Vein endothelial cell (primary cell): Measurements from ENCODE around the gene PNKP. TPM values are rescaled to one million over a fixed set of nuclear protein-coding genes. Genes with fewer than 3 reads are reported as not detected.

ENCODE experiments used
- small RNA-seq: library from RNA; depleted of rRNA; stranded (forward); fragments of <200 nt; gene quantifications from one replicate; pipeline ENCODE3, GENCODE V24; 2012
- total RNA-seq: library from RNA; depleted of rRNA; stranded (reverse); fragments of >200 nt; gene quantifications from 2 replicates; pipeline ENCODE4 v1.2.3, GENCODE V29; 2012

Gene PNKP
- total RNA-seq, result 51.5 and 58.5 TPM in 2 replicates

GRCh38 chr19:49866933-49867782, at the start of gene PNKP:
Gene PNKP, minus strand, starts transcription at chr19:49867576. Its CDS starts 372 bp downstream, at chr19:49867204.

GRCh38 chr19:49896863-49897621, 29.7 kb upstream of the PNKP start, which contains the start of gene IL4I1:
Gene IL4I1, minus strand, starts transcription at chr19:49896887. Its CDS starts 727 bp downstream, at chr19:49896160.

GRCh38 chr19:49877020-49877878, 9.9 kb upstream of the PNKP start, which contains the start of the genes AKT1S1 and TBC1D17:
Gene AKT1S1, minus strand, starts transcription at chr19:49877355. Its CDS starts 4,060 bp downstream, at chr19:49873295.
Gene TBC1D17, plus strand, starts transcription at chr19:49877702. Its CDS starts 22 bp downstream, at chr19:49877724.

GRCh38 chr19:49850487-49851342, 16.7 kb downstream of the PNKP start, which contains the start of gene PTOV1:
Gene PTOV1, plus strand, starts transcription at chr19:49851159.

GRCh38 chr19:49817964-49818648, 49.3 kb downstream of the PNKP start, which contains the start of gene MED25:
Gene MED25, plus strand, starts transcription at chr19:49818289. Its CDS starts 53 bp downstream, at chr19:49818342.

GRCh38 chr19:49812997-49813861, 54.1 kb downstream of the PNKP start, which contains the start of gene FUZ:
Gene FUZ, minus strand, starts transcription at chr19:49813292. Its CDS starts 186 bp downstream, at chr19:49813106.

Small RNA genes lying within 50 kb of the gene (small RNA-seq; reads per million reads assigned to genes)
- not detected for gene MIR4749

Other genes starting within 250 kb of the PNKP start
- 30.6 and 65.3 TPM in 2 replicates for gene RRAS, start 227.4 kb downstream of the PNKP start, total RNA-seq
- gene SCAF1, start 225.4 kb downstream of the PNKP start, total RNA-seq, result 19.4 and 35.6 TPM in 2 replicates
- gene IRF3, start 201.7 kb downstream of the PNKP start, total RNA-seq, result 38.5 and 43.2 TPM in 2 replicates
- gene BCL2L12, start 201.6 kb downstream of the PNKP start, total RNA-seq, result 9.4 and 9.5 TPM in 2 replicates
- gene PRMT1, start 190.3 kb downstream of the PNKP start, total RNA-seq, result 388 and 419 TPM in 2 replicates
- gene ADM5, start 178.0 kb downstream of the PNKP start, total RNA-seq, result 0.98 and 1.9 TPM in 2 replicates
- 22.9 and 25.0 TPM in 2 replicates for gene CPT1C, start 176.5 kb downstream of the PNKP start, total RNA-seq
- not detected in 2 replicates for gene TSKS, start 104.3 kb downstream of the PNKP start, total RNA-seq
- 103 and 114 TPM in 2 replicates for gene AP2A1, start 100.6 kb downstream of the PNKP start, total RNA-seq
- 12.3 and 16.7 TPM in 2 replicates for gene FUZ, start 54.3 kb downstream of the PNKP start, total RNA-seq
- 27.0 and 28.1 TPM in 2 replicates for gene MED25, start 49.3 kb downstream of the PNKP start, total RNA-seq
- gene PTOV1, start 16.4 kb downstream of the PNKP start, total RNA-seq, result 43.8 and 78.1 TPM in 2 replicates
- 11.8 and 12.1 TPM in 2 replicates for gene AKT1S1, start 9.8 kb upstream of the PNKP start, total RNA-seq
- 12.8 and 15.4 TPM in 2 replicates for gene TBC1D17, start 10.1 kb upstream of the PNKP start, total RNA-seq
- 2.6 and 6.2 TPM in 2 replicates for gene IL4I1, start 29.3 kb upstream of the PNKP start, total RNA-seq
- 18.6 and 19.5 TPM in 2 replicates for gene ATF5, start 61.6 kb upstream of the PNKP start, total RNA-seq
- gene NUP62, start 61.9 kb upstream of the PNKP start, total RNA-seq, result 46.4 and 51.3 TPM in 2 replicates
- gene SIGLEC11, start 93.6 kb upstream of the PNKP start, total RNA-seq, result not detected in 2 replicates
- gene VRK3, start 157.8 kb upstream of the PNKP start, total RNA-seq, result 30.8 and 32.3 TPM in 2 replicates
- gene ZNF473, start 158.4 kb upstream of the PNKP start, total RNA-seq, result 8.8 and 10.1 TPM in 2 replicates